BE2C (cell line): ENCODE data around the gene OR2S2.
"Not testable (repeated sequence)": the region's sequence is repeated elsewhere in the genome, so short reads cannot be mapped to it uniquely, and the experiment has no call there.

Experiments used
- DNase-seq: peaks from one replicate; pipeline ENCODE4 v3.0.0-alpha.2; 2020
- H3K27me3 ChIP-seq: fragments of 250-450 bp; sonication (Bioruptor Pico); 2 replicates; pipeline ENCODE4 v1.5.1; 2020; ENCODE audit warnings: mild to moderate bottlenecking
- H3K36me3 ChIP-seq: fragments of 250-450 bp; sonication (Bioruptor Pico); 2 replicates; pipeline ENCODE4 v1.5.1; 2020; ENCODE audit warnings: mild to moderate bottlenecking
- H3K4me1 ChIP-seq: fragments of 250-450 bp; sonication (Bioruptor Pico); 2 replicates; pipeline ENCODE4 v1.5.1; 2020
- H3K4me3 ChIP-seq: 2 replicates; pipeline ENCODE4 v1.5.1; 2011; ENCODE audit warnings: low read depth, low read length
- H3K9me3 ChIP-seq: fragments of 250-450 bp; sonication (Bioruptor Pico); 2 replicates; pipeline ENCODE4 v1.5.1; 2020
- CTCF ChIP-seq: IDR thresholded peaks from 2 replicates; pipeline ENCODE4 v1.5.1; 2012; ENCODE audit warnings: mild to moderate bottlenecking, low read depth, low read length

Gene OR2S2

GRCh38 chr9:35938474-35939356 lies 19.2 kb downstream of the OR2S2 start:
- TF ChIP-seq CTCF, result no peak
- no peaks in the 10 kb centered on the region for H3K9me3 ChIP-seq
- H3K4me3 ChIP-seq, result no peak overlapping the region
- no peaks in the 10 kb centered on the region for H3K36me3 ChIP-seq
- no peaks in the 10 kb centered on the region for H3K4me1 ChIP-seq
- DNase-seq, result no peak
- H3K27me3 ChIP-seq, result no peaks in the 10 kb centered on the region

DNA sequence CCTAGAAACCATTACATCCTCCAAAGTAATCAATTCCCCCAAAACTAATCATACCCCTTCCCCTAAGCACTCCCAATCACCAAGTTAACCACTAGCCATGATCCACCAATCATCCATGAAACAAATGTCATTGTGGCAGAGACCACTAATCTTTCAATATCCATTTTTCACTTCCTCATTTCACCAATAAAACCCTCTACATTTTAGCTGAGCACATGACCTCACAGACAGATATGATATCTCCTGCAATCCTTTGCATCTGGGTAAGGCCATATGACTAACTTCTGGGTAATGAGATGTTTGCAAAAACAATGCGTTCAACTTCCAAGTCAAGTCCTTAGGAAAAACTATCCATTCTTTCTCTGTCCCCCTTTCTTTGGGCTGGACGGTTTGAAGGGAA lies 20.7 kb downstream of the OR2S2 start:
- H3K36me3 ChIP-seq, result no peaks in the 10 kb centered on the region
- H3K27me3 ChIP-seq, result no peaks in the 10 kb centered on the region
- H3K4me1 ChIP-seq, result no peaks in the 10 kb centered on the region
- no peak for TF ChIP-seq CTCF
- no peak for DNase-seq
- no peaks in the 10 kb centered on the region for H3K9me3 ChIP-seq
- no peak overlapping the region for H3K4me3 ChIP-seq

- no peaks in the 10 kb centered on the region for H3K27me3 ChIP-seq
- no peak overlapping the region for H3K4me3 ChIP-seq
- DNase-seq, result no peak
- no peak for TF ChIP-seq CTCF
- no peaks in the 10 kb centered on the region for H3K36me3 ChIP-seq
- H3K4me1 ChIP-seq, result no peaks in the 10 kb centered on the region
- H3K9me3 ChIP-seq, result no peaks in the 10 kb centered on the region
Measured at GRCh38 chr9:35935755-35936509, 22.0 kb downstream of the OR2S2 start.

GRCh38 chr9:35935261-35935660 lies 22.7 kb downstream of the OR2S2 start:
- no peaks in the 10 kb centered on the region for H3K9me3 ChIP-seq
- no peaks in the 10 kb centered on the region for H3K27me3 ChIP-seq
- no peaks in the 10 kb centered on the region for H3K4me1 ChIP-seq
- no peak for TF ChIP-seq CTCF
- no peaks in the 10 kb centered on the region for H3K36me3 ChIP-seq
- no peak for DNase-seq
- H3K4me3 ChIP-seq, result no peak overlapping the region

GRCh38 chr9:35934069-35934468 lies 23.9 kb downstream of the OR2S2 start:
- H3K27me3 ChIP-seq, H3K9me3 ChIP-seq, H3K36me3 ChIP-seq, DNase-seq, H3K4me1 ChIP-seq, H3K4me3 ChIP-seq: not testable (repeated sequence)

DNA sequence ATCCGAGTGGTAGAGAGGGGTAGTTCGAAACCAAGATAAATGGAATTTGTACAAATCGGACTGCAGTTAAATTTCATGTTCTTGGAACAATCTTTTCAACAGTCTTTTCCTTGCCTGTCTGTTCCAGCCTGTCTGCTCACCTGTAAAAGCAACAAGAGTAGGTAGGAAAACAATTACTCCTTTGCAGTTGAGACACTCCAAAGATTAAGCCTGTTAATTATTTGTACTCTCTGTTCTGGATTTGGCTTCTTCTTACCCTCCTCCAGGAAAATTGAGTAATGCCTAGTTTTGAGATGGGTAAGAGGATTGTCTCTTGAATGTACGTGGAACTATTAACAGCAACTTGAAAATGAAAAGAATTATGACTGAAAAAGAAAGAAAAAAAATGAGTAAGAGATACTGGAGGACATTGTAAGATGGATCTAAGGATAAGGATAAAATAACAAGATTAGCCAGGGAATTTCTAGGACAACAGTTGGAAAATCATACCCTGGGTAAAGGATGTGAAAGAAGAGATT lies 24.3 kb downstream of the OR2S2 start:
- H3K4me3 ChIP-seq, result no peak overlapping the region
- no peaks in the 10 kb centered on the region for H3K9me3 ChIP-seq
- DNase-seq, result no peak
- no peaks in the 10 kb centered on the region for H3K36me3 ChIP-seq
- H3K4me1 ChIP-seq, result no peaks in the 10 kb centered on the region
- TF ChIP-seq CTCF, result no peak
- H3K27me3 ChIP-seq, result no peaks in the 10 kb centered on the region
